HEK293 (cell line): ENCODE results near the gene CEP83.

ENCODE experiments used
- CTCF ChIA-PET: fragments of 350-600 bp; formaldehyde crosslinking; extraction: SDS; loops from one replicate; lab custom pipeline; 2021; ENCODE audit warnings: antibody characterized with exemption; lab: Yijun Ruan, JAX
- POLR2A ChIA-PET: fragments of 300-600 bp; formaldehyde crosslinking; extraction: SDS; loops from one replicate; lab custom pipeline; 2020; ENCODE audit warnings: antibody characterized with exemption, inconsistent platforms; lab: Yijun Ruan, JAX
- H3K27ac ChIP-seq: fragments of 200-500 bp; sonication (Bioruptor generic); 2 replicates; pipeline ENCODE4 v1.5.1; 2014; ENCODE audit warnings: low read depth, low read length, control low read depth, inconsistent platforms; ENCODE audit errors: extremely low read depth
- H3K36me3 ChIP-seq, 2 experiments: fragments of 200-500 bp in 1 of 2; sonication (Bioruptor generic) in 1 of 2; 1 replicate in 1 of 2; 2 replicates in 1 of 2; pipeline ENCODE4 v1.5.1; 2014 to 2017; ENCODE audit warnings: inconsistent platforms in 2 of 2, low read length in 2 of 2; ENCODE audit not compliant: control insufficient read depth in 2 of 2, insufficient read depth in 1 of 2
- H3K4me1 ChIP-seq: fragments of 200-500 bp; sonication (Bioruptor generic); 2 replicates; pipeline ENCODE4 v1.5.1; 2014; ENCODE audit warnings: mild to moderate bottlenecking, low read length, inconsistent platforms; ENCODE audit not compliant: control insufficient read depth, insufficient read depth
- H3K4me3 ChIP-seq: 2 replicates; pipeline ENCODE4 v1.5.1; 2011; ENCODE audit warnings: low read depth, mild to moderate bottlenecking, control low read depth, low read length, moderate library complexity
- H3K9me3 ChIP-seq: fragments of 200-500 bp; sonication (Bioruptor generic); 2 replicates; pipeline ENCODE4 v1.5.1; 2014; ENCODE audit warnings: low read depth, low read length, inconsistent platforms; ENCODE audit not compliant: control insufficient read depth, insufficient read depth
- GLIS1 ChIP-seq: fragments of 450-650 bp; formaldehyde crosslinking; IDR thresholded peaks from 2 replicates; pipeline ENCODE4 v1.5.1; 2016; ENCODE audit warnings: missing biosample characterization, missing genetic modification characterization
- HIC1 ChIP-seq: fragments of 450-650 bp; formaldehyde crosslinking; IDR thresholded peaks from 2 replicates; pipeline ENCODE4 v1.5.1; 2016; ENCODE audit warnings: missing biosample characterization, missing genetic modification characterization
- IKZF3 ChIP-seq: fragments of 450-650 bp; IDR thresholded peaks from 2 replicates; pipeline ENCODE4 v1.5.0; 2018; ENCODE audit warnings: missing biosample characterization, mild to moderate bottlenecking, missing genetic modification characterization, moderate library complexity
- SP2 ChIP-seq: fragments of 450-650 bp; formaldehyde crosslinking; IDR thresholded peaks from 2 replicates; pipeline ENCODE4 v1.5.1; 2016; ENCODE audit warnings: missing biosample characterization, missing genetic modification characterization
- ZBTB1 ChIP-seq: fragments of 450-650 bp; formaldehyde crosslinking; IDR thresholded peaks from 2 replicates; pipeline ENCODE4 v1.5.1; 2016; ENCODE audit warnings: missing biosample characterization, missing genetic modification characterization
- ZBTB17 ChIP-seq: fragments of 450-650 bp; formaldehyde crosslinking; IDR thresholded peaks from 2 replicates; pipeline ENCODE4 v1.5.1; 2016; ENCODE audit warnings: missing biosample characterization, missing genetic modification characterization
- ZBTB48 ChIP-seq: fragments of 450-650 bp; formaldehyde crosslinking; IDR thresholded peaks from 2 replicates; pipeline ENCODE4 v1.5.1; 2016; ENCODE audit warnings: missing biosample characterization, missing genetic modification characterization
- ZIC2 ChIP-seq: fragments of 450-650 bp; formaldehyde crosslinking; IDR thresholded peaks from 2 replicates; pipeline ENCODE4 v1.5.1; 2016; ENCODE audit warnings: missing biosample characterization, missing genetic modification characterization
- ZNF174 ChIP-seq: fragments of 450-650 bp; formaldehyde crosslinking; IDR thresholded peaks from 2 replicates; pipeline ENCODE4 v1.5.0; 2017; ENCODE audit warnings: missing biosample characterization, mild to moderate bottlenecking, missing genetic modification characterization
- ZNF341 ChIP-seq: fragments of 450-650 bp; formaldehyde crosslinking; IDR thresholded peaks from 2 replicates; pipeline ENCODE4; 2016; ENCODE audit warnings: low read depth, missing biosample characterization, missing genetic modification characterization
- ZNF366 ChIP-seq: fragments of 450-650 bp; formaldehyde crosslinking; conservative IDR thresholded peaks from 2 replicates; pipeline ENCODE4 v1.5.1; 2016; ENCODE audit warnings: missing biosample characterization, missing genetic modification characterization
- ZNF529 ChIP-seq: fragments of 450-650 bp; formaldehyde crosslinking; IDR thresholded peaks from 2 replicates; pipeline ENCODE4 v1.5.1; 2017; ENCODE audit warnings: missing genetic modification characterization, missing biosample characterization; ENCODE audit not compliant: insufficient replicate concordance
- ZNF626 ChIP-seq: fragments of 450-650 bp; sonication (Bioruptor Pico); formaldehyde crosslinking; IDR thresholded peaks from 2 replicates; pipeline ENCODE4 v1.5.1; 2018; ENCODE audit warnings: missing biosample characterization, missing genetic modification characterization, inconsistent platforms
- ZNF645 ChIP-seq: fragments of 450-650 bp; formaldehyde crosslinking; IDR thresholded peaks from 2 replicates; pipeline ENCODE4; 2016; ENCODE audit warnings: missing biosample characterization, missing genetic modification characterization
- ZNF701 ChIP-seq: fragments of 450-650 bp; formaldehyde crosslinking; IDR thresholded peaks from 2 replicates; pipeline ENCODE4 v1.5.1; 2016; ENCODE audit warnings: missing biosample characterization, missing genetic modification characterization
- ZNF830 ChIP-seq: fragments of 450-650 bp; IDR thresholded peaks from 2 replicates; pipeline ENCODE4 v1.5.0; 2018; ENCODE audit warnings: missing biosample characterization, missing genetic modification characterization, low read depth, mild to moderate bottlenecking, moderate library complexity
- ZSCAN30 ChIP-seq: fragments of 450-650 bp; IDR thresholded peaks from 2 replicates; pipeline ENCODE4 v1.5.1; 2018; ENCODE audit warnings: missing biosample characterization, mild to moderate bottlenecking, missing genetic modification characterization, moderate library complexity
- TF ChIP-seq, protein P1 (sequence below): fragments of 450-650 bp; formaldehyde crosslinking; IDR thresholded peaks from 2 replicates; pipeline ENCODE4 v1.5.1; 2017; ENCODE audit warnings: missing biosample characterization, missing genetic modification characterization
- TF ChIP-seq, protein P2 (sequence below): fragments of 450-650 bp; formaldehyde crosslinking; IDR thresholded peaks from 2 replicates; pipeline ENCODE4 v1.5.1; 2016; ENCODE audit warnings: missing biosample characterization, missing genetic modification characterization
- TF ChIP-seq, protein P3 (sequence below): fragments of 450-650 bp; formaldehyde crosslinking; IDR thresholded peaks from 2 replicates; pipeline ENCODE4 v1.5.1; 2016; ENCODE audit warnings: missing biosample characterization, missing genetic modification characterization, borderline replicate concordance
- TF ChIP-seq, protein P4 (sequence below): fragments of 450-650 bp; formaldehyde crosslinking; IDR thresholded peaks from 2 replicates; pipeline ENCODE4 v1.5.1; 2017; ENCODE audit warnings: missing biosample characterization, missing genetic modification characterization
- TF ChIP-seq, protein P5 (sequence below): fragments of 450-650 bp; formaldehyde crosslinking; IDR thresholded peaks from 2 replicates; pipeline ENCODE4 v1.5.1; 2016; ENCODE audit warnings: missing biosample characterization, missing genetic modification characterization

Gene CEP83

DNA sequence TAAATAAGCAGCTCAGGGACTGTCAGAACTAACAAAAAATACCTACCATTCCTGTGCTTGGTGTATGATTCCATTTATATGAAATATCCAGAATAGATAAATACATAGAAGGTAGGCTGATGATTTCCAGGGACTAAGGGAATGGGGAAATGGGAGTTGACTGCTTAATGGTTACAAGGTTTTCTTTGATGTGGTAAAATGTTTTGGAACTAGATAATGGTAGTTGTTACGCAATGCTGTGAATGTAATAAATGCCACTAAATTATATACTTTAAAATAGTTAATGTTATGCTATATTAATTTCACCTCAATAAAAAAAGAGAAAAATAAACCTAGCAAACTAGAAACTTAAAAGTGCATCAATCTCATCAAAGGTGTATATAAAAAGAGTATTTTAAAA is 41.1 kb downstream of the CEP83 start (continued):
- TF ChIP-seq, protein P1, sequence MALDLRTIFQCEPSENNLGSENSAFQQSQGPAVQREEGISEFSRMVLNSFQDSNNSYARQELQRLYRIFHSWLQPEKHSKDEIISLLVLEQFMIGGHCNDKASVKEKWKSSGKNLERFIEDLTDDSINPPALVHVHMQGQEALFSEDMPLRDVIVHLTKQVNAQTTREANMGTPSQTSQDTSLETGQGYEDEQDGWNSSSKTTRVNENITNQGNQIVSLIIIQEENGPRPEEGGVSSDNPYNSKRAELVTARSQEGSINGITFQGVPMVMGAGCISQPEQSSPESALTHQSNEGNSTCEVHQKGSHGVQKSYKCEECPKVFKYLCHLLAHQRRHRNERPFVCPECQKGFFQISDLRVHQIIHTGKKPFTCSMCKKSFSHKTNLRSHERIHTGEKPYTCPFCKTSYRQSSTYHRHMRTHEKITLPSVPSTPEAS (tag by site-specific recombination): no peak
- no peak for TF ChIP-seq IKZF3 (tag by site-specific recombination)
- TF ChIP-seq, all 188 proteins: peak for 0

DNA sequence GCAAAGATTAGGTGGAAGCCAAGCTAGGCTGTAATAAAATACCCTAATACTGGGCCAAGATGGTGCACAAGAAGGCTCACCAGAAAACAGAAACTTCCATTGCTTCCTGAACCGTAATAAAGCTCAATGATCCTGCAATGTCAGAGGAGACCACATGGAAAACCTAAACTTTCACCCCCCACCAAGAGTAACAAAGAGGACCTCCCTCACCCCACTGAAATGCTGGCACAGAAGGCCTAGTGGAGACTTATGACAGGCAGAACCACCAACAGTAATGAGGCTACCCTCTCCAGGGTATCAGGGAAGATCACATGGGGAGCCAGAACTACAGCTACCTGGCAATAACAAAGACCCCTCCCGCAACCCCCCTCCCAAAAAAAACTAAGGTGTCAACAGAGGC is 43.1 kb downstream of the CEP83 start:
- Histone ChIP-seq H3K36me3 (no peaks in the 10 kb centered on the region), H3K27ac (no peak overlapping the region), H3K4me3 (no peak overlapping the region), H3K9me3 (no peaks in the 10 kb centered on the region), H3K4me1 (no peaks in the 10 kb centered on the region)
- ChIA-PET CTCF (no interaction called here), POLR2A (no interaction called here)
- TF ChIP-seq ZIC2 (tag by site-specific recombination) (no peak), ZBTB17 (tag by site-specific recombination) (no peak), GLIS1 (tag by site-specific recombination) (peak; percentile 33; the same call in 1 of the 2 replicates)

DNA sequence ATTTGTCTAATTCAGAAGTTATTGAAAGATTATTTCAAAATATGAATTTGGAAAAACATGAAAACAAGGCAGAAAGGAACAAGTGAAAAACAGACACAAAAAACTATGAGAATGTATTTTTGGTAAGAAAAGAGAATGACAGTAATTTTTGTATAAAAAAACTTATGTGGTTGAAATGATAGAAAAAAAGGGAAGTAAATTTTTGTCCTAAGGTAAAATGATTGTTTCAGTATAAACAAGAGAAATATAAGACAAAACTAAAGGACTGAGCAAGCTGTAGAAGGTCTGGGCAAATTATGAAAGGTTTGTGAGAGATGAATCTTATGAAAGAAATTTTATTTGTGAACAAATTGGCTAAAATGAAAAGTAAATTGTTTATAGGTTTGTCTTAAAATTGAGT is 44.6 kb downstream of the CEP83 start:
- no peaks in the 10 kb centered on the region for H3K9me3 ChIP-seq
- no peak overlapping the region for H3K4me3 ChIP-seq
- H3K36me3 ChIP-seq: no peaks in the 10 kb centered on the region
- H3K4me1 ChIP-seq: no peaks in the 10 kb centered on the region
- H3K27ac ChIP-seq: no peak overlapping the region
- ChIA-PET CTCF (no interaction called here), POLR2A (no interaction called here)
- TF ChIP-seq ZNF645 (no peak), ZBTB1 (tag by site-specific recombination) (no peak), ZNF830 (tag by site-specific recombination) (no peak), ZNF626 (tag by site-specific recombination) (no peak), ZSCAN30 (tag by site-specific recombination) (no peak), ZBTB48 (tag by site-specific recombination) (no peak), ZNF366 (tag by site-specific recombination) (no peak), ZNF701 (tag by site-specific recombination) (no peak), ZNF174 (tag by site-specific recombination) (no peak), SP2 (no peak), HIC1 (tag by site-specific recombination) (no peak), ZNF529 (tag by site-specific recombination) (no peak), ZNF341 (no peak)
- TF ChIP-seq, protein P2, sequence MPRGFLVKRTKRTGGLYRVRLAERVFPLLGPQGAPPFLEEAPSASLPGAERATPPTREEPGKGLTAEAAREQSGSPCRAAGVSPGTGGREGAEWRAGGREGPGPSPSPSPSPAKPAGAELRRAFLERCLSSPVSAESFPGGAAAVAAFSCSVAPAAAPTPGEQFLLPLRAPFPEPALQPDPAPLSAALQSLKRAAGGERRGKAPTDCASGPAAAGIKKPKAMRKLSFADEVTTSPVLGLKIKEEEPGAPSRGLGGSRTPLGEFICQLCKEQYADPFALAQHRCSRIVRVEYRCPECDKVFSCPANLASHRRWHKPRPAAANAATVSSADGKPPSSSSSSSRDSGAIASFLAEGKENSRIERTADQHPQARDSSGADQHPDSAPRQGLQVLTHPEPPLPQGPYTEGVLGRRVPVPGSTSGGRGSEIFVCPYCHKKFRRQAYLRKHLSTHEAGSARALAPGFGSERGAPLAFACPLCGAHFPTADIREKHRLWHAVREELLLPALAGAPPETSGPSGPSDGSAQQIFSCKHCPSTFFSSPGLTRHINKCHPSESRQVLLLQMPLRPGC (tag by site-specific recombination): no peak
- TF ChIP-seq, protein P3, sequence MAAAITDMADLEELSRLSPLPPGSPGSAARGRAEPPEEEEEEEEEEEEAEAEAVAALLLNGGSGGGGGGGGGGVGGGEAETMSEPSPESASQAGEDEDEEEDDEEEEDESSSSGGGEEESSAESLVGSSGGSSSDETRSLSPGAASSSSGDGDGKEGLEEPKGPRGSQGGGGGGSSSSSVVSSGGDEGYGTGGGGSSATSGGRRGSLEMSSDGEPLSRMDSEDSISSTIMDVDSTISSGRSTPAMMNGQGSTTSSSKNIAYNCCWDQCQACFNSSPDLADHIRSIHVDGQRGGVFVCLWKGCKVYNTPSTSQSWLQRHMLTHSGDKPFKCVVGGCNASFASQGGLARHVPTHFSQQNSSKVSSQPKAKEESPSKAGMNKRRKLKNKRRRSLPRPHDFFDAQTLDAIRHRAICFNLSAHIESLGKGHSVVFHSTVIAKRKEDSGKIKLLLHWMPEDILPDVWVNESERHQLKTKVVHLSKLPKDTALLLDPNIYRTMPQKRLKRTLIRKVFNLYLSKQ (tag by site-specific recombination): no peak
- TF ChIP-seq, protein P4, sequence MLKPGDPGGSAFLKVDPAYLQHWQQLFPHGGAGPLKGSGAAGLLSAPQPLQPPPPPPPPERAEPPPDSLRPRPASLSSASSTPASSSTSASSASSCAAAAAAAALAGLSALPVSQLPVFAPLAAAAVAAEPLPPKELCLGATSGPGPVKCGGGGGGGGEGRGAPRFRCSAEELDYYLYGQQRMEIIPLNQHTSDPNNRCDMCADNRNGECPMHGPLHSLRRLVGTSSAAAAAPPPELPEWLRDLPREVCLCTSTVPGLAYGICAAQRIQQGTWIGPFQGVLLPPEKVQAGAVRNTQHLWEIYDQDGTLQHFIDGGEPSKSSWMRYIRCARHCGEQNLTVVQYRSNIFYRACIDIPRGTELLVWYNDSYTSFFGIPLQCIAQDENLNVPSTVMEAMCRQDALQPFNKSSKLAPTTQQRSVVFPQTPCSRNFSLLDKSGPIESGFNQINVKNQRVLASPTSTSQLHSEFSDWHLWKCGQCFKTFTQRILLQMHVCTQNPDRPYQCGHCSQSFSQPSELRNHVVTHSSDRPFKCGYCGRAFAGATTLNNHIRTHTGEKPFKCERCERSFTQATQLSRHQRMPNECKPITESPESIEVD: no peak
- TF ChIP-seq, protein P5, sequence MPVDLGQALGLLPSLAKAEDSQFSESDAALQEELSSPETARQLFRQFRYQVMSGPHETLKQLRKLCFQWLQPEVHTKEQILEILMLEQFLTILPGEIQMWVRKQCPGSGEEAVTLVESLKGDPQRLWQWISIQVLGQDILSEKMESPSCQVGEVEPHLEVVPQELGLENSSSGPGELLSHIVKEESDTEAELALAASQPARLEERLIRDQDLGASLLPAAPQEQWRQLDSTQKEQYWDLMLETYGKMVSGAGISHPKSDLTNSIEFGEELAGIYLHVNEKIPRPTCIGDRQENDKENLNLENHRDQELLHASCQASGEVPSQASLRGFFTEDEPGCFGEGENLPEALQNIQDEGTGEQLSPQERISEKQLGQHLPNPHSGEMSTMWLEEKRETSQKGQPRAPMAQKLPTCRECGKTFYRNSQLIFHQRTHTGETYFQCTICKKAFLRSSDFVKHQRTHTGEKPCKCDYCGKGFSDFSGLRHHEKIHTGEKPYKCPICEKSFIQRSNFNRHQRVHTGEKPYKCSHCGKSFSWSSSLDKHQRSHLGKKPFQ (tag by site-specific recombination): no peak
